RWPE2 (cell line): ENCODE measurements around the gene TIFAB.
A peak's percentile ranks its signal among the peaks of the same experiment; 100 is the strongest.

Experiments used
- ATAC-seq: fragments of 200-7000 bp; cut with Tn5 transposase; 3 replicates; pipeline ENCODE4 v1.9.1; 2021; ENCODE audit warnings: low read depth
- DNase-seq: peaks from one replicate; pipeline ENCODE4 v3.0.0-alpha.2; 2020; ENCODE audit warnings: low spot score
- H3K27ac ChIP-seq: fragments of 450-650 bp; 2 replicates; pipeline ENCODE4 v1.5.1; 2017; ENCODE audit warnings: mild to moderate bottlenecking; ENCODE audit not compliant: poor library complexity, severe bottlenecking
- H3K27me3 ChIP-seq: fragments of 250-450 bp; sonication (Bioruptor Pico); 2 replicates; pipeline ENCODE4 v1.5.1; 2021; ENCODE audit warnings: mild to moderate bottlenecking, moderate library complexity; ENCODE audit not compliant: insufficient read depth, poor library complexity, severe bottlenecking
- H3K36me3 ChIP-seq: fragments of 250-450 bp; sonication (Bioruptor Pico); 2 replicates; pipeline ENCODE4 v1.5.1; 2020; ENCODE audit warnings: low read depth, mild to moderate bottlenecking, moderate library complexity
- H3K4me1 ChIP-seq: fragments of 250-450 bp; sonication (Bioruptor Pico); 2 replicates; pipeline ENCODE4 v1.5.1; 2021; ENCODE audit warnings: mild to moderate bottlenecking, moderate library complexity; ENCODE audit not compliant: insufficient read depth, poor library complexity, severe bottlenecking
- H3K4me3 ChIP-seq: fragments of 250-450 bp; sonication (Bioruptor Pico); 2 replicates; pipeline ENCODE4 v1.5.1; 2021; ENCODE audit warnings: mild to moderate bottlenecking, moderate library complexity; ENCODE audit not compliant: severe bottlenecking
- H3K9me3 ChIP-seq: fragments of 250-450 bp; sonication (Bioruptor Pico); 2 replicates; pipeline ENCODE4 v1.5.1; 2021; ENCODE audit warnings: mild to moderate bottlenecking, moderate library complexity; ENCODE audit not compliant: severe bottlenecking
- CTCF ChIP-seq: fragments of 450-650 bp; IDR thresholded peaks from one replicate; pipeline ENCODE4 v1.5.1; 2017; ENCODE audit warnings: mild to moderate bottlenecking, moderate library complexity; ENCODE audit not compliant: poor library complexity, severe bottlenecking

TIFAB gene

DNA sequence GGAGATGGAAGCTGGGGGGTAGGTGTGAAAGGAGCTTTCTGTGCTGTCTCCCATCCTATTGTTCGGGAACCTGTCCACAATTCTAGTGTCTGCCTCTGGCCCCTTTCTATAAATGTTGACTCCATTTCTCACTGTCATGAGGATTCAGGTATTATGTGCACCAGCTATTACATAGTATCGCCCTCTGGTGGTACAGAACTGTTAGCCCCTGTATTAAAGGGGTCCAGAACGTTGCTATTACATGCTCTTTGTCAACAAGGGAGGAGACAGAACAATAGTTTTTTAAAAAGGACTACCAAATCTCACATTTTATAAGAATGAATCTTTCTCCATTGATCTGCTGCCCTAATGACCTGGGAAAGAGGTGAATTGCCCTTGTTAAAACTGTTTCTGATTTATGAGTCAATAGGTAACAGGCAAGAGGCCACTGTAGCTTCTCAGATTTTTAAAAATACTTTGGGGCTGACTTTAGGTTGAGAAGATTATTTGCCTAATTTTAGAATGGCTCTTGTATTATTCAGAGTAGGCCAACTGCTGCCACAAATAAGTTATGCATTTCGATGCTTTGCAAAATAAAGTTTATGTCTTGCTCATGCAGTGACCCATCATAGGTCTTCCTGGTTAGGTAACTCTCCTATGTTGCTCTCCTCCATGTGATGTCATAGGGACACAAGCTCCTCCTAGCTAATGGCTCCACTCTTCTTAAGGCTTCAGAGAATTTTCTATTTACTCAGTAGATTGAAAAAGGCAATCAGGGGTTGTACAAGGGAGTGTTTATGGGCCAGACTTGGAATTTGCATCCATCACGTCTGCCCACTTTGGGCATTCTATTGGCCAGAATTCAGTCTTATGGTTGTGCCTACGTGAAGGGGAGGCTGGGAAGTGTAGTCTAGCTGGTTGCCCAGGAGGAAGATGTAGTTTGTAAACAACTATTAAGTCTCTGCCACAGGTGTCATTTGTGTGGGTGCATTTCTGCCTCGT lies 25.8 kb downstream of the TIFAB start:
- Histone ChIP-seq H3K36me3 (no peaks in the 10 kb centered on the region), H3K4me1 (no peaks in the 10 kb centered on the region), H3K9me3 (no peaks in the 10 kb centered on the region), H3K27me3 (peaks cover 3% of the 10 kb centered on the region), H3K4me3 (no peak overlapping the region), H3K27ac (no peak overlapping the region)
- ATAC-seq (peak; percentile 95), DNase-seq (no peak)
- TF ChIP-seq CTCF, result peak; percentile 96

DNA sequence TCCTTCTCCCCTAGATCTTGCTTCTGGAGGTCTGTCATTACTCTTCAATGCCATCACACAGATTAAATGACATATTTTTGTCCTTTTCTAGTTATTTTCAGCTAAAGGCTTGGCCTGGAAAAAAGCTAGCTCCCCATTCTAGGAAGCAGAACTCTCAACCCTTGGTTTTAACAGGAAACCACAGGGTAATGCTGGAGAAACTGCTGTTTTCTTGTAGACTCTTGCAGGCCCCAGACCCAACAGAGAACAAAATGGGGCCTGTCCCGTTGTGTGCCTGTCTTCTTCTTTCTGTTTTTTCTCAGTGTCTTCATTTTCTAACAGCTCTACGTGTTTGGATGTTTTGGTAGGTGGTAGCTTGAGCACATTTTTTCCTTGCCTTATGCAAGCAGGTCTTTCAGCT lies 26.5 kb downstream of the TIFAB start:
- no peak for TF ChIP-seq CTCF
- Histone ChIP-seq H3K9me3 (no peaks in the 10 kb centered on the region), H3K36me3 (no peaks in the 10 kb centered on the region), H3K4me3 (no peak overlapping the region), H3K27ac (no peak overlapping the region), H3K27me3 (peaks cover 3% of the 10 kb centered on the region), H3K4me1 (no peaks in the 10 kb centered on the region)
- no peak for ATAC-seq
- DNase-seq, result no peak

GRCh38 chr5:135423846-135424168 lies 28.3 kb downstream of the TIFAB start:
- ATAC-seq, result no peak

GRCh38 chr5:135423146-135423845 lies 28.9 kb downstream of the TIFAB start:
- H3K27ac ChIP-seq, result no peak overlapping the region
- TF ChIP-seq CTCF, result no peak
- H3K27me3 ChIP-seq, result peaks cover 11% of the 10 kb centered on the region
- ATAC-seq, result no peak
- H3K36me3 ChIP-seq, result no peaks in the 10 kb centered on the region
- H3K9me3 ChIP-seq, result no peaks in the 10 kb centered on the region
- H3K4me1 ChIP-seq, result no peaks in the 10 kb centered on the region
- no peak for DNase-seq
- H3K4me3 ChIP-seq, result no peak overlapping the region

More at GRCh38 chr5:135423846-135424168, 28.3 kb downstream of the TIFAB start:
- Histone ChIP-seq H3K9me3 (no peaks in the 10 kb centered on the region), H3K4me3 (no peak overlapping the region), H3K27ac (no peak overlapping the region), H3K27me3 (peaks cover 6% of the 10 kb centered on the region), H3K36me3 (no peaks in the 10 kb centered on the region), H3K4me1 (no peaks in the 10 kb centered on the region)
- TF ChIP-seq CTCF, result no peak
- no peak for DNase-seq
